ENCODE results near the gene SCD5.

SCD5 gene

GRCh38 chr4:82791179-82791578, 7.4 kb downstream of the SCD5 start:
- FAIRE-seq (no peak), DNase-seq (ENCODE audit: insufficient read length) (no peak)
- no peak for TF ChIP-seq TAF1 (IDR thresholded peaks at IDR 0.05; ENCODE audit: borderline replicate concordance, low read depth, low read length)
- no peak for TF ChIP-seq POLR2A (IDR thresholded peaks at IDR 0.05; ENCODE audit: low read depth, low read length)
- TF ChIP-seq POLR2AphosphoS5 (IDR thresholded peaks at IDR 0.05; ENCODE audit: low read depth, low read length), result no peak

- no peak for TF ChIP-seq POLR2AphosphoS5 (IDR thresholded peaks at IDR 0.05; ENCODE audit: low read depth, low read length)
- no peak for TF ChIP-seq POLR2A (IDR thresholded peaks at IDR 0.05; ENCODE audit: low read depth, low read length)
- TF ChIP-seq TAF1 (IDR thresholded peaks at IDR 0.05; ENCODE audit: borderline replicate concordance, low read depth, low read length), result no peak
- no peak for FAIRE-seq
- DNase-seq (ENCODE audit: insufficient read length), result no peak
Measured at GRCh38 chr4:82790060-82790660, 8.4 kb downstream of the SCD5 start.

- TF ChIP-seq POLR2A (IDR thresholded peaks at IDR 0.05; ENCODE audit: low read depth, low read length) (no peak), TAF1 (IDR thresholded peaks at IDR 0.05; ENCODE audit: borderline replicate concordance, low read depth, low read length) (no peak), POLR2AphosphoS5 (IDR thresholded peaks at IDR 0.05; ENCODE audit: low read depth, low read length) (no peak)
- no peak for FAIRE-seq
- DNase-seq (ENCODE audit: insufficient read length), result no peak
Measured at GRCh38 chr4:82789025-82789776, 9.4 kb downstream of the SCD5 start.

GRCh38 chr4:82787342-82787741, 11.3 kb downstream of the SCD5 start:
- no peak for FAIRE-seq
- TF ChIP-seq TAF1 (IDR thresholded peaks at IDR 0.05; ENCODE audit: borderline replicate concordance, low read depth, low read length) (no peak), POLR2AphosphoS5 (IDR thresholded peaks at IDR 0.05; ENCODE audit: low read depth, low read length) (no peak), POLR2A (IDR thresholded peaks at IDR 0.05; ENCODE audit: low read depth, low read length) (no peak)
- DNase-seq (ENCODE audit: insufficient read length), result no peak

- no peak for FAIRE-seq
- no peak for DNase-seq (ENCODE audit: insufficient read length)
- TF ChIP-seq POLR2A (IDR thresholded peaks at IDR 0.05; ENCODE audit: low read depth, low read length) (no peak), TAF1 (IDR thresholded peaks at IDR 0.05; ENCODE audit: borderline replicate concordance, low read depth, low read length) (no peak), POLR2AphosphoS5 (IDR thresholded peaks at IDR 0.05; ENCODE audit: low read depth, low read length) (no peak)
Measured at GRCh38 chr4:82786828-82787227, 11.8 kb downstream of the SCD5 start.

- FAIRE-seq, result no peak
- TF ChIP-seq POLR2AphosphoS5 (IDR thresholded peaks at IDR 0.05; ENCODE audit: low read depth, low read length), result no peak
- no peak for DNase-seq (ENCODE audit: insufficient read length)
Measured at GRCh38 chr4:82785611-82786400, 12.8 kb downstream of the SCD5 start.

GRCh38 chr4:82784681-82785610, 13.7 kb downstream of the SCD5 start:
- DNase-seq (ENCODE audit: insufficient read length) (no peak), FAIRE-seq (no peak)
- TF ChIP-seq POLR2A (IDR thresholded peaks at IDR 0.05; ENCODE audit: low read depth, low read length), result no peak
- no peak for TF ChIP-seq POLR2AphosphoS5 (IDR thresholded peaks at IDR 0.05; ENCODE audit: low read depth, low read length)
- no peak for TF ChIP-seq TAF1 (IDR thresholded peaks at IDR 0.05; ENCODE audit: borderline replicate concordance, low read depth, low read length)

- TF ChIP-seq POLR2AphosphoS5 (IDR thresholded peaks at IDR 0.05; ENCODE audit: low read depth, low read length), result no peak
- no peak for TF ChIP-seq POLR2A (IDR thresholded peaks at IDR 0.05; ENCODE audit: low read depth, low read length)
- TF ChIP-seq TAF1 (IDR thresholded peaks at IDR 0.05; ENCODE audit: borderline replicate concordance, low read depth, low read length), result no peak
- DNase-seq (ENCODE audit: insufficient read length), result no peak
- FAIRE-seq, result no peak
Measured at GRCh38 chr4:82782626-82783345, 15.8 kb downstream of the SCD5 start.

GRCh38 chr4:82780752-82781231, 17.8 kb downstream of the SCD5 start:
- DNase-seq (ENCODE audit: insufficient read length) (no peak), FAIRE-seq (no peak)
- no peak for TF ChIP-seq TAF1 (IDR thresholded peaks at IDR 0.05; ENCODE audit: borderline replicate concordance, low read depth, low read length)

- FAIRE-seq, result no peak
- no peak for DNase-seq (ENCODE audit: insufficient read length)
- no peak for TF ChIP-seq TAF1 (IDR thresholded peaks at IDR 0.05; ENCODE audit: borderline replicate concordance, low read depth, low read length)
- no peak for TF ChIP-seq POLR2AphosphoS5 (IDR thresholded peaks at IDR 0.05; ENCODE audit: low read depth, low read length)
- no peak for TF ChIP-seq POLR2A (IDR thresholded peaks at IDR 0.05; ENCODE audit: low read depth, low read length)
Measured at GRCh38 chr4:82780170-82780751, 18.3 kb downstream of the SCD5 start.
